Activated naive CD4-positive, alpha-beta T cell treated with anti-CD3 and anti-CD28 coated beads, Interleukin-2, amount 50 U/mL, for 72 hours (primary cell): Measurements from ENCODE around the gene CERS2. TPM values are rescaled to one million over a fixed set of nuclear protein-coding genes. Genes with fewer than 3 reads are reported as not detected.
"Not testable (repeated sequence)": the region's sequence is repeated elsewhere in the genome, so short reads cannot be mapped to it uniquely, and the experiment has no call there.

Experiments
- ATAC-seq, 2 donors: fragments of 150-1000 bp; cut with Tn5 transposase; 2 replicates each; pipeline ENCODE4 v1.10.0; 2021; ENCODE audit warnings: mild to moderate bottlenecking in 2 of 2, moderate library complexity in 2 of 2
- DNase-seq, 2 donors: peaks; one replicate each; pipeline ENCODE4 v3.0.0; 2021 to 2022; ENCODE audit warnings: low spot score in 2 of 2
- H3K27ac Mint-ChIP-seq, 2 donors: one replicate each; pipeline ENCODE4 v1.8.0; 2022; ENCODE audit warnings: mild to moderate bottlenecking in 2 of 2, mixed read lengths in 2 of 2
- H3K36me3 Mint-ChIP-seq, 2 donors: one replicate each; pipeline ENCODE4 v1.8.0; 2022; ENCODE audit warnings: mixed read lengths in 2 of 2
- H3K9me3 Mint-ChIP-seq, 2 donors: one replicate each; pipeline ENCODE4 v1.8.0; 2022; ENCODE audit warnings: mixed read lengths in 2 of 2
- total RNA-seq, 2 donors: library from RNA; stranded (reverse); gene quantifications; one replicate each; pipeline ENCODE4 v1.2.3, GENCODE V29; 2022

The CERS2 gene
- total RNA-seq, 2 donors from 2014 or later, result 110 to 134 TPM

DNA sequence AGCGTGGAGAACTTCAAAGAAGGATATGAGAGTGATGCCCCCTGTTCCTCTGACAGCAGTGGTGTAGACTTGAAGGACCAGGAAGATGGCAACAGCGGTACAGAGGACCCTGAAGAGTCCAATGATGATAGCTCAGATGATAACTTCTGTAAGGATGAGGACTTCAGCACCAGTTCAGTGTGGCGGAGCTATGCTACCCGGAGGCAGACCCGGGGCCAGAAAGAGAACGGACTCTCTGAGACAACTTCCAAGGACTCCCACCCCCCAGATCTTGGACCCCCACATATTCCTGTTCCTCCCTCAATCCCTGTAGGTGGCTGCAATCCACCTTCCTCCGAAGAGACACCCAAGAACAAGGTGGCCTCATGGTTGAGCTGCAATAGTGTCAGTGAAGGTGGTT lies 14.0 kb downstream of the CERS2 start:
- ATAC-seq (no peak), DNase-seq (no peak)
- H3K9me3 Mint-ChIP-seq, result no peaks in the 10 kb centered on the region
- peaks cover 9 to 27% of the 10 kb centered on the region in 2 donors for H3K36me3 Mint-ChIP-seq
- no peak overlapping the region for H3K27ac Mint-ChIP-seq

DNA sequence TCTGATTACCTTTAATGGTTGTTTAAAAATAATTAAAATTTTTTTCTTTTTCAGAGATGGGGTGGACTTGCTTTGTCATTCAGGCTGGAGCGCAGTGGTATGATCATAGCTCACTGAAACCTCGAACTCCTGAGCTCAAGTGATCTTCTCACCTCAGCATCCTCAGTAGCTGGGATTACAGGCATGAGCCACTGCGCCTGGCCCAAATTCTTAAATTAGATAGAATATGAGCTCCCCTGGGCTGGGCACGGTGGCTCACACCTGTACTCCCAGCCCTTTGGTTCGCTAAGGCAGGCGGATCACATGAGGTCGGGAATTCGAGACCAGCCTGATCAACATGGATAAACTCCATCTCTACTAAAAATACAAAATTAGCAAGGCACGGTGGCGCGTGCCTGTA lies 17.0 kb downstream of the CERS2 start:
- Mint-ChIP-seq H3K27ac (no peak overlapping the region), H3K9me3 (no peaks in the 10 kb centered on the region), H3K36me3 (peaks cover 9 to 25% of the 10 kb centered on the region in 2 donors)
- DNase-seq (no peak), ATAC-seq (no peak)

DNA sequence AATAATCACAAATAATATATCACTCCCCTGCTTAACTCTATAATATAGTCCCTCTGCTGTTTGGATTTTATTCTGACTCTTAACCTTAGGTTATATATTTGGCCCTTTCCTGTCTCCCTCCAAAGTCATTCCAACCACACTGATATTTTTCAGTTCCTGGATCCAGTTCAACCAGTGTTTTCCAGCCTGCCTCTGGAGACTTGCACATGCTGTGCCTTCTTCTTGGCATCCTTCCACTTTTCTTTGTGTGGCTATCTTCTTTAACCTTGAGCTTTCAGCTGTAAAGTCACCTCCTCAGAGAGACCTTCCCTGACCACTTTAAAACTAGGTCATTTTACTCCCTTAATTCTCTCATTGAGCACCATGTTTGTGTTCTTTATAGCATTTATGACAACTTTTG lies 19.4 kb downstream of the CERS2 start:
- DNase-seq, result no peak
- Mint-ChIP-seq H3K27ac (no peak overlapping the region), H3K9me3 (no peaks in the 10 kb centered on the region), H3K36me3 (peaks cover 21 to 24% of the 10 kb centered on the region in 2 donors)
- ATAC-seq, result no peak

DNA sequence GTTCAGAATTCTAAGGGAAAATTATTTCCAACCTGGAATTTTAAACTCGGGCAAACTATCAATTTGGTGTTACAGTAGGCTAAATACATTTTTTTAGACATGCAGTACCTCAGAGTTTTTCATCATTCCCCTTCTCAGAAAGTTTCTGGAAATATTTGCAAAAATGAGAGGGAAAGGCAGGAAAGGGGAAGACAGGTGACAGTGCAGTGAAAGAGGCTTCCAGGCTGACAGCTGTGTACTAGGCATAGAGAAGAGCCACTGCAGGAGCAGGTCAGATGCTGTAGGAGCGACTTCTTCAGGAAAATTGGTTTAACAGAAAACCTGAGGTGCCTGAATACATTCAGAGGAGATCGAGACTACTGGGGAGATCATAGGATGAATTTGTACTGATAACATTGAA lies 19.9 kb downstream of the CERS2 start:
- peaks cover 21 to 26% of the 10 kb centered on the region in 2 donors for H3K36me3 Mint-ChIP-seq
- DNase-seq (no peak), ATAC-seq (no peak)
- no peak overlapping the region for H3K27ac Mint-ChIP-seq
- no peaks in the 10 kb centered on the region for H3K9me3 Mint-ChIP-seq

DNA sequence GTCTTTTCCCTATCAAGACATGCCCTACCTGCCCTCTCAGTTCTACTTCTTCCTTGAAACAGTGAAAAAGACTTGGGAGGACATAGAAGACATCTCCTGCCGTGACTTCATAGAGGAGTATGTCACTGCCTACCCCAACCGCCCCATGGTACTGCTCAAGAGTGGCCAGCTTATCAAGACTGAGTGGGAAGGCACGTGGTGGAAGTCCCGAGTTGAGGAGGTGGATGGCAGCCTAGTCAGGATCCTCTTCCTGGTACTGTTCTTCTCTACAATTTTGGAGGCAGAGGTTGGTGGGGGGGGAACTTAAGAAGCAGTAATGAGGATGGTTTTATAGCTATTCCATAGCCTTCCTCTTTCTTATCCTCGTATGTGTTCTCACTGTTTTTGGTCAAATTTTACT lies 29.8 kb downstream of the CERS2 start:
- ATAC-seq, result no peak
- Mint-ChIP-seq H3K9me3 (no peaks in the 10 kb centered on the region), H3K36me3 (peaks cover 5 to 23% of the 10 kb centered on the region in 2 donors), H3K27ac (peak overlapping the region in 1 of 2 donors; percentile 16)
- DNase-seq, result no peak

DNA sequence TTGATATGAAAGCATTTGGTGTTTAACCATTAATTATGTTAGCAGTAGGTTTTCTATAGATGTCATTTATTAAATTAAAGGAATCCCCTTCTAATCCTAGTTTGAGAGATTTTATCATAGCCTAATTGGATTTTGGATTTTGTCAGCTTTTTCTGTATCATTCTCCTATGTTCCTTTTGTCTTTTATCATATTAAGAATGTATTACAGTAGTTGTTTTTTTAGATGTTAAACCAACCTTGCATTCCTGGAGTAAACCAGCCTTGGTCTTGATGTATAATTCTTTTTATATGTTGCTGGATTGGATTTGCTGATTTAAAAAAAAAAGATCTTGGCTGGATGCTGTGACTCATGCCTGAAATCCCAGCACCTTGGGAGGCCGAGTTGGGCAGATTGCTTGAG lies 42.9 kb downstream of the CERS2 start:
- ATAC-seq (no peak), DNase-seq (no peak)
- H3K27ac Mint-ChIP-seq, result no peak overlapping the region
- H3K36me3 Mint-ChIP-seq, result peaks cover 22 to 76% of the 10 kb centered on the region in 2 donors
- peaks cover 0 to 4% of the 10 kb centered on the region in 2 donors for H3K9me3 Mint-ChIP-seq

DNA sequence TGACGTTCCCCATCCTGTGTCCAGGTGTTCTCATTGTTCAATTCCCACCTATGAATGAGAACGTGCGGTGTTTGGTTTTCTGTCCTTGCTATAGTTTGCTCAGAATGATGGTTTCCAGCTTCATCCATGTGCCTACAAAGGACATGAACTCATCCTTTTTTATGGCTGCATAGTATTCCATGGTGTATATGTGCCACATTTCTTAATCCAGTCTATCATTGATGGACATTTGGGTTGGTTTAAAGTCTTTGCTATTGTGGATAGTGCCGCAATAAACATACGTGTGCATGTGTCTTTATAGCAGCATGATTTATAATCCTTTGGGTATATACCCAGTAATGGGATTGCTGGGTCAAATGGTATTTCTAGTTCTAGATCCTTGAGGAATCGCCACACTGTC lies 45.9 kb downstream of the CERS2 start:
- ATAC-seq, DNase-seq, H3K27ac Mint-ChIP-seq, H3K9me3 Mint-ChIP-seq: not testable (repeated sequence)
- peaks cover 29 to 60% of the 10 kb centered on the region in 2 donors for H3K36me3 Mint-ChIP-seq

DNA sequence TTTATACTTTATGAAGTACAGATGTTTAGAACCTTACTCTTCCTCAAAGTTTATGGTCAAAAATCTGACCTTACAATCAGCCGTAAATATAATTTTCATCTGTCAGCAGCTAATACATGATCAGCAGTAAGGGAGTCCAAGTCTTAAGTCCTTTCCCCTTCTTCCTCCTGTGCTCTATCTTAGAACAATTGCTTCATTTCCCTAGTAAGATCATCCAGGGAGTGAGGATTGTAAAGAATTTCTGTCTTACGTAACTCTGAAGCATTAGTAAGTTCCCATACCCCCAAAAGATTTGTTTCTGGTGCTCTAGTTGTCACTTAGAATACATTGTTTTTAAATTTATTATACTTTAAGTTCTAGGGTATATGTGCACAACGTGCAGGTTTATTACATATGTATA lies 46.3 kb downstream of the CERS2 start:
- DNase-seq, result no peak
- peaks cover 29 to 60% of the 10 kb centered on the region in 2 donors for H3K36me3 Mint-ChIP-seq

DNA sequence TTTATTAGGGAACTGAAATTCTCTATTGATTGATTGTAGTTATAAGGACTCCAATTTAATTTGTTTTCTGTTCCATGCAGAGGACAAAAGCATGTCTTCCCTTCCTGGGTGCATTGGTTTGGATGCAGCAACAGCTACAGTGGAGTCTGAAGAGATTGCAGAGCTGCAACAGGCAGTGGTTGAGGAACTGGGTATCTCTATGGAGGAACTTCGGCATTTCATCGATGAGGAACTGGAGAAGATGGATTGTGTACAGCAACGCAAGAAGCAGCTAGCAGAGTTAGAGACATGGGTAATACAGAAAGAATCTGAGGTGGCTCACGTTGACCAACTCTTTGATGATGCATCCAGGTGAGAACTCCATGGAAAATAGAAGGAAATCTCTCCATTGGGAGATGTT lies 47.0 kb downstream of the CERS2 start:
- Mint-ChIP-seq H3K36me3 (peaks cover 29 to 54% of the 10 kb centered on the region in 2 donors), H3K9me3 (peaks cover 0 to 4% of the 10 kb centered on the region in 2 donors), H3K27ac (no peak overlapping the region)
- no peak for ATAC-seq
- no peak for DNase-seq

More for the DNA sequence above, 46.3 kb downstream of the CERS2 start:
- Mint-ChIP-seq H3K9me3 (peaks cover 0 to 4% of the 10 kb centered on the region in 2 donors), H3K27ac (no peak overlapping the region)
- ATAC-seq, result no peak

DNA sequence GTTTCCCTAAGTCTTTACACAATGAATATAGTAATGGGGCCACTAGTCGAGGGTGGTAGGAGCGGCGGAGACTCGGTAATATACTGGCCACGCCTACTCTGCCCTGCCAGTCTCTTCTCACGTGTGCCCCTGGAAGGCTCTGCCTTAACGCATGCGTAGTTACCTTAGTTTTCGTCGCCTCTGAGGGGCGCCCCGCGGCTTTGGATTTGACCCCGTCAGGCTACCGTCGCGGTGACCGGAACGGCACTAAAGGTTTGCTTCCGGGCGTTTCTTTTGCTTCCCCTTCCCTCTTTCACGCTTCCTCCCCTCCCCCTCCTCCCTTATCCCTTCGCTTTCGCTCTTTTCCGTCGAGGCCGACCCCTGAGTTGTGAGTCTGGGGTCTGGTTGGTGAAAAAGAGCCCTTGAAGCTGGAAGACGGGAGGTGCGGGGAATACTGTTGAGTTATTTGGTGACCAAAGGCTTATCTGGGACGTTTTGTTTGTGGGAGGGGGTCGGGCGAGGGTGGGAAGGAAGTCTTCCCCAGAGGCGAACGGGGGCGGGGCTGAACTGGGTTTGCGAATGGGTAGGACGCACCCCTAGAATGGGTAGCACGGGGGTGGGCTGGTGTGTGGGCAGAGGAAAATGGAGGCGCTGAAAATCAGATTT lies 48.4 kb downstream of the CERS2 start, which contains the start of gene SETDB1:
Gene SETDB1, plus strand, starts transcription at position 267 of the 645 bp plus-strand sequence. CDS start 1,352 bp downstream, outside the sequence.
- H3K27ac Mint-ChIP-seq, result peak within 1 kb of the TSS; percentile 93 to 95
- H3K9me3 Mint-ChIP-seq, result peaks cover 0 to 4% of the 10 kb centered on the region in 2 donors
- ATAC-seq, result peak; percentile 82 to 86
- peaks cover 29 to 40% of the 10 kb centered on the region in 2 donors for H3K36me3 Mint-ChIP-seq
- DNase-seq, result peak; percentile 92 to 96

DNA sequence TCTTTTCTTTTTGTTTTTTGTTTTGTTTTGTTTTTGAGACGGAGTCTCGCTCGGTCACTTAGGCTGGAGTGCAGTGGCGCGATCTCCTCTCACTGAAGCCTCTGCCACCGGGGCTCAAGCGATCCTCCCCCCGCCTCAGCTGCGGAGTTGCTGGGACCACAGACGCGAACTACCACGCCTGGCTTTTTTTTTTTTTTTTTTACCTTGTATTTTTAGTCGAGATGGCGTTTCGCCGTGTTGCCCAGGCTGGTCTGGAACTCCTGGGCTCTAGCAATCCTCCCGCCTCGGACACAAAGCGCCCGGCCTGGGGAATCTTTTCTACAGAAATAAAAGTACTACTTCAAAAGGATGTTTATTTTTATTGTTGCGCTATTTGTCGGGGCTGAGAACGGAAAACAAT lies 49.6 kb downstream of the CERS2 start:
- Mint-ChIP-seq H3K27ac (peak overlapping the region in 1 of 2 donors; percentile 93), H3K36me3 (peaks cover 21 to 30% of the 10 kb centered on the region in 2 donors), H3K9me3 (no peaks in the 10 kb centered on the region)
- no peak for ATAC-seq
- no peak for DNase-seq

DNA sequence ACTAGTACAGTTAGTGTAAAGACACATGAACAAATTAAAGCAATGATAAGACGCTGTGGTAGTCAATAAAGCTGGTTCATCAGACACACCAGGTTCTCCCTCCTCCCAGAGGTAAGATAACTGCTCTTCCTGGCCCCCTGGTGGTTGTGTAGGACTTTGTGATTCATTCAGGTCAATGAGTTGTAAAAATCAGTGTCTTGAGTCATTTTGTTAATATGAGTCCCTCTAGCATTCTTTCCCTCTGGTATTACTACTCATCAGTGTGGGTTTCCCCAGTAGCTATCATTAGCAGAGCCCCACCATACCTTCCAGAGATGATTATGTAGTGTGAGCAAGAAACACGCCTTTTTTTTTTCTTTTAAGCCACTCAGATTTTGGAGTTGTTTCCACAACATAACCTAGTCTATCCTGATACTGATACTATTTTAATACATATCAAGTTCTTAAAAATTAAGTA lies 52.1 kb downstream of the CERS2 start:
- DNase-seq (peak; percentile 72 to 83), ATAC-seq (peak; percentile 89 to 94)
- H3K27ac Mint-ChIP-seq, result peak overlapping the region; percentile 23 to 54
- H3K36me3 Mint-ChIP-seq, result peaks cover 5 to 13% of the 10 kb centered on the region in 2 donors
- H3K9me3 Mint-ChIP-seq, result no peaks in the 10 kb centered on the region

DNA sequence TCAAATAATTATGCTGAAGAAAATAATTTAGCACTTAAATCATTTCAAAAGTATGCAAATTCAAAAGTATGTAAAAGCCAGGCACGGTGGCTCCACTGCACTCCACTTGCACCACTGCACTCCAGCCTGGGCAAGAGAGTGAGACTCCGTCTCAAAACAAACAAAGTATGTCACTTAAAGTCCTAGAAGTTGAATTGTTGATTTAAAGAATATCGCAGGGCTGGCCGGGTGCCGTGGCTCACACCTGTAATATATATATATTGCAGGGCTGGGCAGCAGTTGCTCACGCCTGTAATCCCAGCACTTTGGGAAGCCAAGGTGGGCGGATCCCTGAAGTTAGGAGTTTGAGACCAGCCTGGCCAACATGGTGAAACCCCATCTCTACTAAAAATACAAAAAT lies 57.2 kb downstream of the CERS2 start:
- H3K36me3 Mint-ChIP-seq, result no peaks in the 10 kb centered on the region
- no peak overlapping the region for H3K27ac Mint-ChIP-seq
- ATAC-seq, result no peak
- no peak for DNase-seq
- H3K9me3 Mint-ChIP-seq, result no peaks in the 10 kb centered on the region

Other genes with a start within 250 kb of the CERS2 start
- 10 to 100 TPM; 53.4 to 88.4 TPM for gene CTSS, start 209.1 kb downstream of the CERS2 start, total RNA-seq
- gene CTSK, start 166.6 kb downstream of the CERS2 start, total RNA-seq, result 1 to 10 TPM; 3.1 to 3.3 TPM
- gene ARNT, start 98.2 kb downstream of the CERS2 start, total RNA-seq, result 10 to 100 TPM; 37.0 to 61.1 TPM
- not detected for gene CTXND2, start 87.7 kb downstream of the CERS2 start, total RNA-seq
- 10 to 100 TPM; 57.4 to 73.6 TPM for gene SETDB1, start 48.5 kb downstream of the CERS2 start, total RNA-seq
- not detected for gene ANXA9, start 7.5 kb upstream of the CERS2 start, total RNA-seq
- gene MINDY1, start 32.1 kb upstream of the CERS2 start, total RNA-seq, result 10 to 100 TPM; 23.3 to 32.3 TPM
- gene PRUNE1, start 33.6 kb upstream of the CERS2 start, total RNA-seq, result 10 to 100 TPM; 18.0 to 20.7 TPM
- gene BNIPL, start 61.8 kb upstream of the CERS2 start, total RNA-seq, result 1 to 10 TPM in 1 of 2 donors, under 1 TPM in 1; 0.89 to 3.1 TPM
- 1 to 10 TPM in 1 of 2 donors, under 1 TPM in 1; 0.91 to 1.0 TPM for gene C1orf56, start 72.9 kb upstream of the CERS2 start, total RNA-seq
- 100 to 1,000 TPM; 104 to 166 TPM for gene CDC42SE1, start 84.8 kb upstream of the CERS2 start, total RNA-seq
- 1 to 10 TPM; 5.6 TPM for gene MLLT11, start 85.6 kb upstream of the CERS2 start, total RNA-seq
- gene GABPB2, start 95.9 kb upstream of the CERS2 start, total RNA-seq, result 10 to 100 TPM in 1 of 2 donors, 1 to 10 TPM in 1; 5.6 to 14.1 TPM
- gene SEMA6C, start 171.8 kb upstream of the CERS2 start, total RNA-seq, result 1 to 10 TPM; 2.8 to 7.1 TPM
- 10 to 100 TPM in 1 of 2 donors, 1 to 10 TPM in 1; 6.9 to 18.5 TPM for gene TNFAIP8L2, start 181.8 kb upstream of the CERS2 start, total RNA-seq
- gene LYSMD1, start 191.1 kb upstream of the CERS2 start, total RNA-seq, result 10 to 100 TPM in 1 of 2 donors, 1 to 10 TPM in 1; 3.8 to 36.1 TPM
- gene SCNM1, start 191.3 kb upstream of the CERS2 start, total RNA-seq, result 10 to 100 TPM; 62.3 to 83.9 TPM
- gene TMOD4, start 201.1 kb upstream of the CERS2 start, total RNA-seq, result under 1 TPM; 0.77 to 0.78 TPM
- 10 to 100 TPM; 61.3 to 67.0 TPM for gene VPS72, start 215.4 kb upstream of the CERS2 start, total RNA-seq
- 100 to 1,000 TPM in 1 of 2 donors, 10 to 100 TPM in 1; 88.0 to 137 TPM for gene PIP5K1A, start 223.7 kb upstream of the CERS2 start, total RNA-seq